Esophagus squamous epithelium (tissue), 4 donors: ENCODE data around the gene ALDH1L1.

ENCODE experiments used
- POLR2A ChIP-seq, 4 donors: fragments of 450-650 bp; IDR thresholded peaks; one replicate each; pipeline ENCODE4 v1.6.1; 2017; ENCODE audit warnings: antibody characterized with exemption in 4 of 4, mild to moderate bottlenecking in 4 of 4, moderate library complexity in 3 of 4
- TF ChIP-seq, protein P1 (sequence below), 6 experiments: fragments of 450-650 bp in 4 of 6; fragments of 200-600 bp in 2 of 6; sonication (generic) in 2 of 6; IDR thresholded peaks; one replicate each; pipeline ENCODE4 v1.5.1; 2016 to 2019; ENCODE audit warnings: antibody characterized with exemption in 6 of 6, mild to moderate bottlenecking in 4 of 6, moderate library complexity in 4 of 6

DNA sequence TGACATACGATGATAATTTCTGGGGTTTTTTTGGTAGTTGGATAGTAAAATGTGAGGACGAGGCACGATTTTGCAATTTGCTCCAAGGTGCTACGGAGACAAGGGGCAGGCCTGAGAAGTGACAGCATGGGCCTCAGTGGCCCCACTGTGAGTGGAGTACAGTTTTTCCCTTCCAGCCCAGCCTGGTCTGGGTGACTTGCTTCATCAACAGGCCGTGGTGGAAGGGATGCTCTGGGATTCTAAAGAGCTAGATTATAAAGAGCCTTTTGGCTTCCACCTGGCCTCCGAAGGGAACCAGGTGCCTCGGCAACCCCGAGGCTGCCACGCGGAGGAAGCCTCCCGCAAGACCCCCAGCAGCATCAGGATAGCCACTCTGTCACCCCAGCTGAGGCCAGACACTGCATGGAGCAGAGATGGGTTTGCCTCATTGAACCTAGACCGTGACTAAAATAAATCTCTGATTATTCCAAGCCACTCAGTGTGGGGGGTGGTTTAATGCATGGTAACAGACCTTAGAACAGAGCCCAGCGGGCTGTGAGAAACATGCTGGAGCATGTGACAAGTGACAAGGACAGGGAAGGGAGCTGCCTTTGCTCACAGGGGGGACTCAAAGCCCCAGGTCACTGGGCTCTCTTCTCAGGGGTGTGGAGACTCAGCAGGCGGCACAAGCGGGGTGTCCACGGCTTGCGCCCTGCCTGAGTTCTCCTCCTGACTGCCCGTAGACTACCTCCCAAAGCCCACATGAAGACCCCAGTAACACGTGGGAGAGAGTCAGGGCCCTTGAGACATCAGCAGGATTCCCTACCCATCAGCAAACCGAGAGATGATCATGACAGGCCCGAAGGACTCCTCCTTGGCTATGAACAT, 73.8 kb downstream of the ALDH1L1 start:
- TF ChIP-seq, protein P1, sequence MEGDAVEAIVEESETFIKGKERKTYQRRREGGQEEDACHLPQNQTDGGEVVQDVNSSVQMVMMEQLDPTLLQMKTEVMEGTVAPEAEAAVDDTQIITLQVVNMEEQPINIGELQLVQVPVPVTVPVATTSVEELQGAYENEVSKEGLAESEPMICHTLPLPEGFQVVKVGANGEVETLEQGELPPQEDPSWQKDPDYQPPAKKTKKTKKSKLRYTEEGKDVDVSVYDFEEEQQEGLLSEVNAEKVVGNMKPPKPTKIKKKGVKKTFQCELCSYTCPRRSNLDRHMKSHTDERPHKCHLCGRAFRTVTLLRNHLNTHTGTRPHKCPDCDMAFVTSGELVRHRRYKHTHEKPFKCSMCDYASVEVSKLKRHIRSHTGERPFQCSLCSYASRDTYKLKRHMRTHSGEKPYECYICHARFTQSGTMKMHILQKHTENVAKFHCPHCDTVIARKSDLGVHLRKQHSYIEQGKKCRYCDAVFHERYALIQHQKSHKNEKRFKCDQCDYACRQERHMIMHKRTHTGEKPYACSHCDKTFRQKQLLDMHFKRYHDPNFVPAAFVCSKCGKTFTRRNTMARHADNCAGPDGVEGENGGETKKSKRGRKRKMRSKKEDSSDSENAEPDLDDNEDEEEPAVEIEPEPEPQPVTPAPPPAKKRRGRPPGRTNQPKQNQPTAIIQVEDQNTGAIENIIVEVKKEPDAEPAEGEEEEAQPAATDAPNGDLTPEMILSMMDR (IDR thresholded peaks at IDR 0.05) = no peak
- no peak for TF ChIP-seq POLR2A (IDR thresholded peaks at IDR 0.05)
